T-cell (primary cell): ENCODE data around the gene ZNF154. TPM values are rescaled to one million over a fixed set of nuclear protein-coding genes. Genes with fewer than 3 reads are reported as not detected.

Experiments used
- ATAC-seq, 4 experiments: fragments of 200-7000 bp in 3 of 4; fragments of 150-1000 bp in 1 of 4; cut with Tn5 transposase; replicated peaks in 1 of 4; 1 replicate in 3 of 4; 2 replicates in 1 of 4; pipeline ENCODE4 v1.10.0; 2021; ENCODE audit warnings: moderate library complexity in 3 of 4, mild to moderate bottlenecking in 2 of 4, moderate number of reproducible peaks in 1 of 4
- CTCF ChIA-PET, 2 donors: fragments of 300-600 bp; sonication (Branson Sonifier 250); formaldehyde crosslinking; loops; one replicate each; lab custom pipeline; 2022; ENCODE audit warnings: antibody characterized with exemption in 2 of 2; lab: Charles Lee
- POLR2A ChIA-PET, 2 donors: fragments of 300-600 bp; sonication (Branson Sonifier 250); formaldehyde crosslinking; loops; one replicate each; lab custom pipeline; 2022; ENCODE audit warnings: antibody characterized with exemption in 2 of 2; lab: Charles Lee
- DNase-seq, 35 experiments: peaks; one replicate each; pipeline versions ENCODE4 v3.0.0 to v3.0.0-alpha.2; 2013 to 2023
- H3K27ac ChIP-seq: one replicate; pipeline ENCODE4 v1.5.1; 2013; ENCODE audit warnings: low read length
- H3K27me3 ChIP-seq, 2 experiments: replicated peaks in 1 of 2; 1 replicate in 1 of 2; 2 replicates in 1 of 2; pipeline versions ENCODE4 v1.6.1 to v1.7.0; 2013; ENCODE audit warnings: low read length in 1 of 2, mixed read lengths in 1 of 2; ENCODE audit not compliant: control insufficient read depth in 2 of 2, insufficient read depth in 2 of 2; ENCODE audit errors: extremely low read depth in 1 of 2
- H3K36me3 ChIP-seq, 2 donors: 1 replicate in 1 of 2; 2 replicates in 1 of 2; pipeline versions ENCODE4 v1.6.1 to v1.7.0; 2013; ENCODE audit warnings: low read length in 1 of 2; ENCODE audit not compliant: control insufficient read depth in 2 of 2, insufficient read depth in 1 of 2; ENCODE audit errors: extremely low read depth in 1 of 2
- H3K4me1 ChIP-seq, 2 experiments: 1 replicate in 1 of 2; 2 replicates in 1 of 2; pipeline versions ENCODE4 v1.6.1 to v1.7.0; 2013; ENCODE audit warnings: low read length in 2 of 2, mixed read lengths in 1 of 2; ENCODE audit not compliant: insufficient read depth in 2 of 2, control insufficient read depth in 1 of 2; ENCODE audit errors: extremely low read depth in 1 of 2
- H3K4me3 ChIP-seq, 2 donors: 1 replicate in 1 of 2; 2 replicates in 1 of 2; pipeline versions ENCODE4 v1.5.1 to v1.7.0; 2013; ENCODE audit warnings: mild to moderate bottlenecking in 2 of 2, low read length in 1 of 2, moderate library complexity in 1 of 2; ENCODE audit not compliant: control insufficient read depth in 1 of 2; ENCODE audit errors: extremely low read depth in 1 of 2
- H3K9me3 ChIP-seq: 2 replicates; pipeline ENCODE4 v1.7.0; 2013
- H3K27ac Mint-ChIP-seq, 2 donors: one replicate each; pipeline ENCODE4 v1.8.0; 2020 to 2021; ENCODE audit warnings: mild to moderate bottlenecking in 2 of 2, mixed read lengths in 2 of 2
- H3K27me3 Mint-ChIP-seq, 2 donors: one replicate each; pipeline ENCODE4 v1.8.0; 2021 to 2022; ENCODE audit warnings: mixed read lengths in 2 of 2
- H3K36me3 Mint-ChIP-seq: one replicate; pipeline ENCODE4 v1.8.0; 2021; ENCODE audit warnings: mixed read lengths
- H3K4me1 Mint-ChIP-seq, 3 donors: one replicate each; pipeline ENCODE4 v1.8.0; 2020 to 2022; ENCODE audit warnings: mixed read lengths in 3 of 3, mild to moderate bottlenecking in 1 of 3
- H3K4me3 Mint-ChIP-seq, 3 donors: one replicate each; pipeline ENCODE4 v1.8.0; 2020 to 2022; ENCODE audit warnings: mild to moderate bottlenecking in 3 of 3, mixed read lengths in 3 of 3, moderate library complexity in 3 of 3
- H3K9me3 Mint-ChIP-seq, 3 donors: one replicate each; pipeline ENCODE4 v1.8.0; 2020 to 2022; ENCODE audit warnings: mixed read lengths in 3 of 3
- WGBS: methylation state at CpG from one replicate; pipeline ENCODE4 v1.1.5; 2013; ENCODE audit warnings: missing lambda C conversion rate; ENCODE audit not compliant: insufficient coverage; 5-methylcytosine and 5-hydroxymethylcytosine counted together
- total RNA-seq, 35 experiments: library from RNA in 6 of 35; stranded (reverse) in 6 of 35; fragments of 120-200 nt in 1 of 35; gene quantifications; one replicate each; pipeline versions ENCODE4 v1.2.1 to v1.2.4 and lab custom pipeline; 2013 to 2026

ZNF154 gene
- total RNA-seq, 5 donors from 2014 or later (not counting 1 experiment from before 2014, with no cell fraction given), result 6.3 to 16.2 (median 7.7) TPM

- CTCF ChIA-PET, result no interaction called here
- H3K4me3 ChIP-seq, result no peak overlapping the region
- H3K9me3 ChIP-seq, result no peaks in the 10 kb centered on the region
- peaks cover 0 to 7% of the 10 kb centered on the region in 2 experiments for H3K27me3 ChIP-seq
- no peak for DNase-seq
- H3K4me1 Mint-ChIP-seq, result peaks cover 4 to 9% (median 8%) of the 10 kb centered on the region in 3 donors
- ATAC-seq, result no peak
- H3K27ac ChIP-seq, result no peak overlapping the region
- H3K27ac Mint-ChIP-seq, result no peak overlapping the region
- peaks cover 41 to 59% (median 53%) of the 10 kb centered on the region in 3 donors for H3K9me3 Mint-ChIP-seq
- H3K36me3 ChIP-seq, result no peaks in the 10 kb centered on the region
- peaks cover 24 to 33% of the 10 kb centered on the region in 2 donors for H3K27me3 Mint-ChIP-seq
- WGBS, result 75% methylated on average over 1 of the region's 2 CpGs
- POLR2A ChIA-PET, result no interaction called here
- H3K4me3 Mint-ChIP-seq, result no peak overlapping the region
- peaks cover 26% of the 10 kb centered on the region for H3K36me3 Mint-ChIP-seq
- H3K4me1 ChIP-seq, result peaks cover 2 to 4% of the 10 kb centered on the region in 2 experiments
Observed at GRCh38 chr19:57653689-57654088, 55.3 kb downstream of the ZNF154 start.

GRCh38 chr19:57651654-57651996 is 57.4 kb downstream of the ZNF154 start:
- Histone ChIP-seq H3K27me3 (peaks cover 0 to 7% of the 10 kb centered on the region in 2 experiments), H3K27ac (no peak overlapping the region), H3K36me3 (no peaks in the 10 kb centered on the region), H3K9me3 (no peaks in the 10 kb centered on the region), H3K4me1 (peaks cover 2 to 4% of the 10 kb centered on the region in 2 experiments), H3K4me3 (peak overlapping the region in 1 of 2 donors; percentile 5)
- DNase-seq, result no peak
- POLR2A ChIA-PET, result no interaction called here
- H3K27me3 Mint-ChIP-seq, result peaks cover 23 to 29% of the 10 kb centered on the region in 2 donors
- WGBS, result 80% methylated on average over 6 of the region's 6 CpGs
- peak overlapping the region in 1 of 3 donors; percentile 14 for H3K4me3 Mint-ChIP-seq
- no peak overlapping the region for H3K27ac Mint-ChIP-seq
- no peak for ATAC-seq
- H3K4me1 Mint-ChIP-seq, result peaks cover 4 to 9% (median 8%) of the 10 kb centered on the region in 3 donors
- peaks cover 31% of the 10 kb centered on the region for H3K36me3 Mint-ChIP-seq
- H3K9me3 Mint-ChIP-seq, result peaks cover 45 to 71% (median 63%) of the 10 kb centered on the region in 3 donors
- CTCF ChIA-PET, result no interaction called here

GRCh38 chr19:57648331-57649003 is 60.5 kb downstream of the ZNF154 start:
- no peak overlapping the region for H3K27ac ChIP-seq
- peaks cover 2 to 4% of the 10 kb centered on the region in 2 experiments for H3K4me1 ChIP-seq
- H3K9me3 ChIP-seq, result no peaks in the 10 kb centered on the region
- ChIA-PET POLR2A (no interaction called here), CTCF (no interaction called here)
- H3K9me3 Mint-ChIP-seq, result peaks cover 25 to 59% (median 50%) of the 10 kb centered on the region in 3 donors
- no peak overlapping the region for H3K4me3 ChIP-seq
- no peak overlapping the region for H3K4me3 Mint-ChIP-seq
- H3K36me3 ChIP-seq, result no peaks in the 10 kb centered on the region
- peaks cover 0 to 2% of the 10 kb centered on the region in 2 experiments for H3K27me3 ChIP-seq
- DNase-seq (no peak), ATAC-seq (no peak)
- H3K27ac Mint-ChIP-seq, result no peak overlapping the region
- 78% methylated on average over 4 of the region's 6 CpGs for WGBS
- H3K27me3 Mint-ChIP-seq, result peaks cover 0 to 4% of the 10 kb centered on the region in 2 donors
- H3K36me3 Mint-ChIP-seq, result peaks cover 20% of the 10 kb centered on the region
- H3K4me1 Mint-ChIP-seq, result peaks cover 4 to 9% (median 8%) of the 10 kb centered on the region in 3 donors

Other genes with a start within 250 kb of the ZNF154 start
- 10 to 100 TPM in 1 of 5 donors, 1 to 10 TPM in 4; 2.3 to 12.1 (median 9.4) TPM for gene ZNF772, start 231.6 kb downstream of the ZNF154 start, total RNA-seq
- 10 to 100 TPM in 4 of 5 donors, 1 to 10 TPM in 1; 6.3 to 24.5 (median 21.5) TPM for gene ZNF419, start 221.5 kb downstream of the ZNF154 start, total RNA-seq
- 10 to 100 TPM; 10.3 to 25.6 (median 18.7) TPM for gene ZNF773, start 209.3 kb downstream of the ZNF154 start, total RNA-seq
- gene ZNF549, start 181.8 kb downstream of the ZNF154 start, total RNA-seq, result 10 to 100 TPM in 4 of 5 donors, 1 to 10 TPM in 1; 9.0 to 17.4 (median 16.0) TPM
- 10 to 100 TPM; 16.9 to 47.4 (median 45.1) TPM for gene ZNF550, start 149.3 kb downstream of the ZNF154 start, total RNA-seq
- 10 to 100 TPM in 3 of 5 donors, 1 to 10 TPM in 2; 5.6 to 11.1 (median 10.0) TPM for gene ZNF416, start 130.3 kb downstream of the ZNF154 start, total RNA-seq
- 10 to 100 TPM in 2 of 5 donors, 1 to 10 TPM in 3; 4.9 to 10.6 (median 8.2) TPM for gene ZIK1, start 125.1 kb downstream of the ZNF154 start, total RNA-seq
- 1 to 10 TPM; 3.0 to 9.7 (median 9.2) TPM for gene ZNF530, start 109.3 kb downstream of the ZNF154 start, total RNA-seq
- gene ZNF134, start 95.0 kb downstream of the ZNF154 start, total RNA-seq, result 10 to 100 TPM; 16.4 to 31.0 (median 22.3) TPM
- 10 to 100 TPM; 30.7 to 40.5 (median 34.7) TPM for gene ZNF211, start 76.0 kb downstream of the ZNF154 start, total RNA-seq
- gene ZSCAN4, start 40.3 kb downstream of the ZNF154 start, total RNA-seq, result not detected
- 10 to 100 TPM; 10.4 to 18.6 (median 17.2) TPM for gene ZNF551, start 27.2 kb downstream of the ZNF154 start, total RNA-seq
- gene ZNF671, start 18.4 kb upstream of the ZNF154 start, total RNA-seq, result 10 to 100 TPM; 15.2 to 32.8 (median 30.4) TPM
- 10 to 100 TPM; 14.3 to 36.5 (median 26.9) TPM for gene ZNF776, start 37.6 kb upstream of the ZNF154 start, total RNA-seq
- gene ZNF586, start 60.5 kb upstream of the ZNF154 start, total RNA-seq, result 10 to 100 TPM; 34.0 to 46.9 (median 40.1) TPM
- gene ZNF552, start 105.7 kb upstream of the ZNF154 start, total RNA-seq, result 10 to 100 TPM; 12.7 to 18.9 (median 16.2) TPM
- 10 to 100 TPM; 16.5 to 27.7 (median 22.8) TPM for gene ZNF587B, start 121.1 kb upstream of the ZNF154 start, total RNA-seq
- 10 to 100 TPM; 56.6 to 60.5 (median 56.8) TPM for gene ZNF587, start 140.7 kb upstream of the ZNF154 start, total RNA-seq
- 10 to 100 TPM; 22.1 to 38.8 (median 36.2) TPM for gene ZNF814, start 179.8 kb upstream of the ZNF154 start, total RNA-seq
- gene ZNF417, start 207.4 kb upstream of the ZNF154 start, total RNA-seq, result 10 to 100 TPM; 23.6 to 39.7 (median 36.6) TPM
- gene ZNF418, start 226.2 kb upstream of the ZNF154 start, total RNA-seq, result 1 to 10 TPM; 2.3 to 9.0 (median 6.3) TPM
- gene ZNF256, start 238.5 kb upstream of the ZNF154 start, total RNA-seq, result 10 to 100 TPM in 4 of 5 donors, 1 to 10 TPM in 1; 9.7 to 13.6 (median 12.0) TPM